DMS79 treated with DMSO at 0.1 percent for 48 hours (cell line): ENCODE results near the gene GOLT1B.

Experiments
- DNase-seq: peaks from one replicate; lab custom pipeline; 2025; lab: John Stamatoyannopoulos, UW

The GOLT1B gene

GRCh38 chr12:21566223-21566906, 64.8 kb downstream of the GOLT1B start:
- DNase-seq = no peak

GRCh38 chr12:21566907-21567394, 65.4 kb downstream of the GOLT1B start:
- DNase-seq = no peak
